ENCODE measurements around the gene LKAAEAR1. TPM values are rescaled to one million over a fixed set of nuclear protein-coding genes. Genes with fewer than 3 reads are reported as not detected.

Gene LKAAEAR1
- total and polyA plus RNA-seq, 9 of the 15 experiments (the other 6 are each of a cell fraction or from before 2014, with no cell fraction given): not detected

- BruUV-seq (replicated peaks): no TSS peak
- 67% methylated on average over 12 of the region's 12 CpGs for WGBS (ENCODE audit: insufficient coverage, low coverage, missing lambda C conversion rate)
- intact Hi-C loops (cut with micrococcal nuclease): no loop called here
- no peak for TF ChIP-seq ZFX (CRISPR knock-in tag; IDR thresholded peaks at IDR 0.05)
- no peak for TF ChIP-seq BCLAF1 (IDR thresholded peaks at IDR 0.05; ENCODE audit: borderline replicate concordance in 1 of 2, control insufficient read depth in 1 of 2, low read depth in 2 of 2, low read length in 1 of 2)
- peak; percentile 36; the same call in 1 of the 2 replicates for TF ChIP-seq MAX (CRISPR knock-in tag; IDR thresholded peaks at IDR 0.05)
- no peak for TF ChIP-seq MAFG (tag; conservative IDR thresholded peaks at IDR 0.05)
- no peak for TF ChIP-seq SRSF9 (IDR thresholded peaks at IDR 0.05; ENCODE audit: borderline replicate concordance, low read depth, low read length)
- 0 out of 2 replicates have a peak, but pooled peaks have one; percentile 22 for TF ChIP-seq POLR2G (IDR thresholded peaks at IDR 0.05; ENCODE audit: low read depth, low read length)
- Histone ChIP-seq H3K27me3 (ENCODE audit: control insufficient read depth in 2 of 2, insufficient read depth in 2 of 2, low read length in 2 of 2) (no peaks in the 10 kb centered on the region), H3K9me3 (replicated peaks; ENCODE audit: control insufficient read depth, insufficient read depth, low read depth, low read length) (no peaks in the 10 kb centered on the region), H3K36me3 (ENCODE audit: control insufficient read depth, insufficient read depth, low read length) (no peaks in the 10 kb centered on the region), H4K20me1 (replicated peaks; ENCODE audit: control insufficient read depth, insufficient read depth, low read length) (no peaks in the 10 kb centered on the region), H3K27ac (ENCODE audit: extremely low read depth, low read depth, low read length) (no peak overlapping the region), H3K4me3 (no peak overlapping the region), H2AFZ (ENCODE audit: low read depth, low read length) (no peak overlapping the region), H3K79me2 (ENCODE audit: control insufficient read depth, insufficient read depth, low read length) (no peaks in the 10 kb centered on the region; the same call in 2 of the 3 replicates), H3K9me1 (ENCODE audit: control insufficient read depth, insufficient read depth, low read length) (peaks cover 6% of the 10 kb centered on the region), H3K9ac (ENCODE audit: insufficient read depth in 1 of 2, low read depth in 2 of 2, low read length in 2 of 2) (peak overlapping the region in 1 of 2 experiments; percentile 75; a peak in 2 of 4 replicates), H3K4me1 (replicated peaks in 1 of 2; ENCODE audit: control insufficient read depth in 2 of 2, insufficient read depth in 2 of 2, low read length in 2 of 2) (peaks cover 46 to 86% of the 10 kb centered on the region in 2 experiments), H3K4me2 (ENCODE audit: insufficient read depth, low read length) (no peak overlapping the region)
- DNase-seq (ENCODE audit: extremely low read depth in 1 of 4, low spot score in 3 of 4): no peak
- no peak for ATAC-seq
- ChIA-PET CTCF (ENCODE audit: low intra/inter-chr PET ratio) (interaction anchor here (2.1 kb wide), 1 partner anchor 80 kb away, joined by 16 read pairs; no protein-coding TSS in a partner anchor), POLR2A (interaction anchor here (0.6 to 0.7 kb wide), 3 partner anchors 8 to 88 kb away, joined by 3 read pairs; no protein-coding TSS in a partner anchor)
- in situ Hi-C loops (cut with MboI): no loop called here
- FAIRE-seq: no peak
Measured at GRCh38 chr20:64040231-64041039, 43.8 kb downstream of the LKAAEAR1 start.

Measured in K562 (cell line).